Measurements from ENCODE around the gene SLC12A2.

DNA sequence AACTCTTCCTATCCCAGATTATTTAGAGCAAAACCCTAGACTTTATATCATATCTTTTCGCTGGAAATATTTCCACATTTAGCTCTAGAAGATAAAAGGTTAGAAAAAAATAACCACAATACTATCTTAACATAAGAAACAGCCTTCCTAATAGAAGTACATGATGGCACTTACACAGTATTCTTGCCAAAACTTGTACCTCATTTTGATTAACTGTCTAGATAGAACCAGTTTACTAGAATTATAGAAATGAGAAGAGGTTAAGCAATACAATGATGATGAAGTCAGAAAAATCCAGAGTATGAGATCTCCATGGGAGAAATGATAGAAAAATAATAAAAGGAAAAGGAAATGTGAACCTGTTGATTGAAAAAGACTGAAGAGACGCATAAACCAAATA is 63.1 kb downstream of the SLC12A2 start:
- TF ChIP-seq, protein P1, sequence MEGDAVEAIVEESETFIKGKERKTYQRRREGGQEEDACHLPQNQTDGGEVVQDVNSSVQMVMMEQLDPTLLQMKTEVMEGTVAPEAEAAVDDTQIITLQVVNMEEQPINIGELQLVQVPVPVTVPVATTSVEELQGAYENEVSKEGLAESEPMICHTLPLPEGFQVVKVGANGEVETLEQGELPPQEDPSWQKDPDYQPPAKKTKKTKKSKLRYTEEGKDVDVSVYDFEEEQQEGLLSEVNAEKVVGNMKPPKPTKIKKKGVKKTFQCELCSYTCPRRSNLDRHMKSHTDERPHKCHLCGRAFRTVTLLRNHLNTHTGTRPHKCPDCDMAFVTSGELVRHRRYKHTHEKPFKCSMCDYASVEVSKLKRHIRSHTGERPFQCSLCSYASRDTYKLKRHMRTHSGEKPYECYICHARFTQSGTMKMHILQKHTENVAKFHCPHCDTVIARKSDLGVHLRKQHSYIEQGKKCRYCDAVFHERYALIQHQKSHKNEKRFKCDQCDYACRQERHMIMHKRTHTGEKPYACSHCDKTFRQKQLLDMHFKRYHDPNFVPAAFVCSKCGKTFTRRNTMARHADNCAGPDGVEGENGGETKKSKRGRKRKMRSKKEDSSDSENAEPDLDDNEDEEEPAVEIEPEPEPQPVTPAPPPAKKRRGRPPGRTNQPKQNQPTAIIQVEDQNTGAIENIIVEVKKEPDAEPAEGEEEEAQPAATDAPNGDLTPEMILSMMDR (IDR thresholded peaks at IDR 0.05), result no peak
- TF ChIP-seq POLR2A (IDR thresholded peaks at IDR 0.05), result no peak
